DMS 273 (cell line): ENCODE measurements around the gene PLK5.
"Not testable (repeated sequence)": the region's sequence is repeated elsewhere in the genome, so short reads cannot be mapped to it uniquely, and the experiment has no call there.

ENCODE experiments used
- DNase-seq: peaks from one replicate; lab custom pipeline; 2025; ENCODE audit not compliant: unreplicated experiment; lab: John Stamatoyannopoulos, UW

Gene PLK5

GRCh38 chr19:1524972-1525325 is 1.1 kb downstream of the PLK5 start:
- DNase-seq = no peak

DNA sequence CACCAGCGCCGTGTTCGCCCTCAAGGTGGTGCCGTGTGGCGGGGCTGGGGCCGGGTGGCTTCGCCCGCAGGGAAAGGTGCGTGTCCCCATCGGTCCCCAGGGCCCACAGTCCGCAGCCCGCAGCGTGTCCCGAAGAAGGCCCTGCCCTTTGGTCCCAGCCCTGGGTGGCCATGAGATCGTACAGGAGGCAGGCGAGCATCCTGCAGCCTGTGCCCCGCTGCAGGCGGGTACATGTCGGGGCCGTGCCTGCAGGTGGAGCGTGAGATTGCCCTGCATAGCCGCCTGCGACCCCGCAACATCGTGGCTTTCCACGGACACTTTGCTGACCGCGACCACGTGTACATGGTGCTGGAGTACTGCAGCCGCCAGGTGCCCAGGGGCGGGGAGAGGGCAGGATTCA is 1.5 kb downstream of the PLK5 start:
- no peak for DNase-seq

GRCh38 chr19:1526066-1526778 is 2.3 kb downstream of the PLK5 start:
- DNase-seq = no peak

- DNase-seq = no peak
Observed at GRCh38 chr19:1526979-1527649, 3.2 kb downstream of the PLK5 start.

GRCh38 chr19:1527650-1528309 is 3.9 kb downstream of the PLK5 start:
- no peak for DNase-seq

DNA sequence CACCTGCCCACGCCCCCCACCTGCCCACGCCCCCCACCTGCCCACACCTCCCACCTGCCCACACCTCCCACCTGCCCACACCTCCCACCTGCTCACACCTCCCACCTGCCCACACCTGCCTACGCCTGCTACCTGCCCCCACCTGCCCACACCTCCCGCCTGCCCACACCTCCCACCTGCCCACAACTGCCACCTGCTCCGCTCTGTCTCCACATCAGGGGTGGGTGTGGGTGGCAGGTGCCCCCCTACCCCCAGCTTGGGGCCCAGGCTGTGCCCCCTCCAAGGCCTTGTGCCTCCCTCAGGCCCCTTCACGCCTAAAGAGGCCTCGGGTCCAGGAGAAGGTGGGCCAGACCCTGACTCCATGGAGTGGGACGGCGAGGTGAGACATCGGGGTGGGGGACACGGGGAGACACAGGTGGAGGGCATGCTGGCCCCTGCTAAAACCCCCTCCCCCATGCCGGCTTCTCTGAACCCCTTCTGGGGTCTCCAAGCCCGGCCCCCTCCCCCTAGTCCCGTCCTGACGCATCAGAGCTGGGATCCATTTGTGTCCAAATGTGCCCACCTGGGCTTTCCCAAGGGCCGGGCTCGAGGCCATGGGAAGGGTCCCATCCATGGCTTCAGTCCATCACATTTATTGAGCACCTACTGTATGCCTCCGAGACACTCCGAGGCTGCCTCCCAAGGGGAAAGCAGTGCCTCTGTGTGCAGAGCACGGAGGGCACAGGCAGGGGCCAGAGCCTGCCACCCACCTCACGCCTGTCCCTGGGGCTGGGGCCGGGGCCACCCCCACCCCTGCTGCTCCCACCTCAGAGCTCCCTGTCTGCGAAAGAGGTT is 4.9 kb downstream of the PLK5 start:
- DNase-seq = no peak

- DNase-seq = no peak
Observed at GRCh38 chr19:1529430-1529816, 5.5 kb downstream of the PLK5 start.

DNA sequence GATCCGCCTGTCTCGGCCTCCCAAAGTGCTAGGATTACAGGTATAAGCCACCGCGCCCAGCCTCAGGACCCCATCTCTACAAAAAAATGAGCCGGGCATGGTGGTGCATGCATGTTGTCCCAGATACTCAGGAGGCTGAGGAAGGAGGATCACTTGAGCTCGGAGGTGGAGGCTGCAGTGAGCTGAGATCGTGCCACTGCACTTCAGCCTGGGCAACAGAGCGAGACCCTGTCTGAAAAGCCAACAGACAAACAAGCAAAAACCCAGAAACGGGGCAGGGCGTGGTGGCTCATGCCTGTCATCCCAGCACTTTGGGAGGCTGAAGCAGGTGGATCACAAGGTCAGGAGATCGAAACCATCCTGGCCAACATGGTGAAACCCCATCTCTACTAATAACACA is 7.0 kb downstream of the PLK5 start:
- DNase-seq = not testable (repeated sequence)

DNA sequence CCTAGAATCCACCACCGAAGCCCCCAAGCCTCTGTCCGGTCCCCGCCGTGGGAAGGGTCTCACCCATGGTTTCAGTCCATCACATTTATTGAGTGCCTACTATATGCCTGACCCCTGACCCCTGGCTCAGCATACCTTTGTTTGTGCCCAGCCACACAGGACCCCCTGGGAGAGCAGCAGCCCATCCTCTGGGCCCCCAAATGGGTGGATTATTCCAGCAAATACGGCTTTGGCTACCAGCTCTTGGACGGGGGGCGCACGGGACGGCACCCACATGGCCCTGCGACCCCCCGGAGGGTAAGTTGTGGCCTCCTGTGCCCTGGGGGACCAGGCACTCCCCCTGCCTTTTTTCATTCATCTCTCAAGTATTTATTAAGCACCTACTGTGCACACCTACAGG is 7.7 kb downstream of the PLK5 start:
- no peak for DNase-seq

DNA sequence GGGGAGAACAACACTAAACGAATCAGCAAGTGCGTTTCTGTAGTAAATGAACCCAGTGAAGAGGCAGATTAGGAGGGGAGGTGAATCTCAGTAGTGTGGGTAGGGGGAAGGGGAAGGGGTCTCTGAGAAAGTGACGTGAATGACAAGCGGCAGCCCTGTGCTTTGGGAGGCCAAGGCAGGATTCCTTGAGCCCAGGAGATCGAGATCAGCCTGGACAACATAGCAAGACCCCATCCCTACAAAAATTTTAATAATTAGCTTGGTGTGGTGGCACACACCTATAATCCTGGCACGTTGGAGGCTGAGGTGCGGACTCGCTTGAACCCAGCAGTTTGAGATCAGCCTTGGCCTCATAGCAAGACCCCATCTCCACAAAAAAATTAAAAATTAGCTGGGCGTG is 8.1 kb downstream of the PLK5 start:
- no peak for DNase-seq

DNA sequence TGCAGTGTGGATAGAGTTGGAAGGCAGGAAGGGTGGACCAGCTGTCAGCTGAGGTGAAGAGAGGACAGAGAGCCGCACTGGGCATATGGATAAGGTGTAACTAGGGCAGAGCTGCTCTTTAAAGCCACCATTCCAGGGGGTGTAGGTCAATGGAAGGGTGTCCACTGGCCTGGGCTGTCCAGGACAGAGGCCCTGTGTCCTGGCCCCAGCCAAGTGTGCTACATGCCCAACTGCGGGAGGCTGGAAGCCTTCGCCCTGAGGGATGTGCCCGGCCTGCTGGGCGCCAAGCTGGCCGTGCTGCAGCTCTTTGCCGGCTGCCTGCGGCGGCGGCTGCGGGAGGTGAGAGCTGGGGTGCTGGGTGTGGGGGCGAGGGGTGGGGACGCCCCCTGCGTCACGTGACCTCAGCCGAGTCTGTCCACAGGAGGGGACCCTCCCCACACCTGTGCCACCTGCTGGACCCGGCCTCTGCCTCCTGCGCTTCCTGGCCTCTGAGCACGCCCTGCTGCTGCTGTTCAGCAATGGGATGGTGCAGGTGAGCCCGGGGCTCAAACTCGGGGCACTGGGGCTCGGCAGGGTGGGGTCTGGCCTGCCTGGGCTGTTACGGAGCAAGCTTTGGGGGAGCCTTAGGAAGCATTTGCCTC is 9.8 kb downstream of the PLK5 start:
- no peak for DNase-seq

- DNase-seq = no peak
Observed at GRCh38 chr19:1534972-1535371, 11.1 kb downstream of the PLK5 start.

- not testable (repeated sequence) for DNase-seq
Observed at GRCh38 chr19:1535699-1536098, 11.8 kb downstream of the PLK5 start.

DNA sequence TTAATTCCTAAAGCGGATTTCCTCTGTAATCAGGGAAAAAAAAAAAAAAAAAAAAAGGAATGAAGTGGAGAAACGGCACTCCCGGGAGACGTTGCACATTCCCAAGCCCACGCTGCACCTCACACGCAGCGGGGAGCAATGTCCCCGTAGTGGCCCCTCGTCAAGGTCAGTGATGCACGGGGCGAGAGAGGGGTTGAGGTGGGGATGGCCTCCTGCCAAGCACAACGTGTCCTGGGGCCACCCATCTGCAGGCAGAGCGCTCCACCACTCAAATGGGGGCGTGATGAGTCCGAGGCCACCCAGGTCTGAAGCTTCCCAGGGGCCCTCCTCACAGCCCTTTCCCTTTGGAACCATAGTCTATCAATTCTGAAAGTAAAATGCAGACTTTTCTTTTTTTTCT is 15.1 kb downstream of the PLK5 start:
- DNase-seq = no peak

- DNase-seq = not testable (repeated sequence)
Observed at GRCh38 chr19:1539749-1540148, 15.9 kb downstream of the PLK5 start.

DNA sequence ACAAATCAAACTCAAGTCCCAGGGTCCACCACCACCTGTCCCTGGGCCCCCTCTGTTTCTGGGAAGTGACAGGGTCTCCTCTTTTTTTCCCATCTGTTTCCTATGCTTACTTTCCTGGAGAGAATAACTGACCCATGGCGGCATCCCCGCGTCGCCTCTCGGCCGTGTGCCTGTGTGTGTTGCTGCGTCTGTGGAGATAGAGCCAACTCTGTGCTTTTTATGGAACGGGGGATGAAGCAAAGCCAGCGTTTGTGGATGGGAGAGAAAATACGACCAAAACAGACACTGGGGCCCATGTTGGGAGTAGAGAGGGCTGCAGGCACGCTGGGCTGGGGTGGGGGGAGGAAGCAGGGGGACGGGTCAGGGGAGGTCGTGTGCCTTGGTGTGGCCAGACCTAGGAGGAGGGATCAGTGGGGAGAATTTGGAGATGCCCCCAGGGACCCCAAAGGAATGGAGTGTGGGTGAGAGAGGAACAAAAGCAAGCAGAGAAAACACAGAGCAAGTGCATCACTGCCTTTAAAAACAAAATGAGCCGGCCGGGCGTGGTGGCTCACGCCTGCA is 16.6 kb downstream of the PLK5 start:
- no peak for DNase-seq

DNA sequence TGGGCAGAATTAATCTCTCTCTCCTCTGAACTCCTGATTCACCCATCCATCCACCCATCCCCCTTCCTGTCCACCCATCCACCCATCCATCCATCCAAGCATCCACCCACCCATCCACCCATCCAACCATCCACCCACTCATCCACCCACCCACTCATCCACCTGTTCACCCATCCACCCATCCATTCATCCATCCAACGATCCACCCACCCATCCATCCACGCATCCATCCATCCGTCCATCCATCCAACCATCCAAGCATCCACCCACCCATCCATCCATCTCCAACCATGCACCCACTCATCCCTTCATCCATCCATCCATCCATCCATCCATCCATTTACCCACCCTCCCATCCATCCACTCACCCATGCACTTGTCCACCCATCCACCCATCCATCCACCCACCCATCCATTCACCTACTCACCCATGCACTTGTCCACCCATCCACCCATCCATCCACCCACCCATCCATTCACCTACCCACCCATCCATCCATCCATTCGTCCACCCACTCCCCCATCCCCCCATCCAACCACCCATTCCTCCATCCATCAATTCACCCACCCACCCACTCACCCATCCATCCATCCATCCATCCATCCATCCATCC is 25.6 kb downstream of the PLK5 start:
- no peak for DNase-seq

- no peak for DNase-seq
Observed at GRCh38 chr19:1551068-1552040, 27.5 kb downstream of the PLK5 start.

GRCh38 chr19:1553415-1553814 is 29.5 kb downstream of the PLK5 start:
- no peak for DNase-seq
